Left renal pelvis (tissue), 4 donors: ENCODE results near the gene NHLH1. TPM values are rescaled to one million over a fixed set of nuclear protein-coding genes. Genes with fewer than 3 reads are reported as not detected.

Experiments used
- DNase-seq, 4 donors: peaks; one replicate each; pipeline ENCODE4 v3.0.0-alpha.2; 2013; ENCODE audit warnings: low read depth in 4 of 4, low spot score in 3 of 4
- polyA plus RNA-seq, 4 donors: library from polyadenylated mRNA; unstranded; fragments of 120-200 nt; gene quantifications; one replicate each; pipeline ENCODE4 v1.2.1, GENCODE V29; 2013; ENCODE audit not compliant: insufficient read length in 4 of 4

NHLH1 gene
- polyA plus RNA-seq, 4 donors, result 0.06 to 0.34 (median 0.20) TPM

DNA sequence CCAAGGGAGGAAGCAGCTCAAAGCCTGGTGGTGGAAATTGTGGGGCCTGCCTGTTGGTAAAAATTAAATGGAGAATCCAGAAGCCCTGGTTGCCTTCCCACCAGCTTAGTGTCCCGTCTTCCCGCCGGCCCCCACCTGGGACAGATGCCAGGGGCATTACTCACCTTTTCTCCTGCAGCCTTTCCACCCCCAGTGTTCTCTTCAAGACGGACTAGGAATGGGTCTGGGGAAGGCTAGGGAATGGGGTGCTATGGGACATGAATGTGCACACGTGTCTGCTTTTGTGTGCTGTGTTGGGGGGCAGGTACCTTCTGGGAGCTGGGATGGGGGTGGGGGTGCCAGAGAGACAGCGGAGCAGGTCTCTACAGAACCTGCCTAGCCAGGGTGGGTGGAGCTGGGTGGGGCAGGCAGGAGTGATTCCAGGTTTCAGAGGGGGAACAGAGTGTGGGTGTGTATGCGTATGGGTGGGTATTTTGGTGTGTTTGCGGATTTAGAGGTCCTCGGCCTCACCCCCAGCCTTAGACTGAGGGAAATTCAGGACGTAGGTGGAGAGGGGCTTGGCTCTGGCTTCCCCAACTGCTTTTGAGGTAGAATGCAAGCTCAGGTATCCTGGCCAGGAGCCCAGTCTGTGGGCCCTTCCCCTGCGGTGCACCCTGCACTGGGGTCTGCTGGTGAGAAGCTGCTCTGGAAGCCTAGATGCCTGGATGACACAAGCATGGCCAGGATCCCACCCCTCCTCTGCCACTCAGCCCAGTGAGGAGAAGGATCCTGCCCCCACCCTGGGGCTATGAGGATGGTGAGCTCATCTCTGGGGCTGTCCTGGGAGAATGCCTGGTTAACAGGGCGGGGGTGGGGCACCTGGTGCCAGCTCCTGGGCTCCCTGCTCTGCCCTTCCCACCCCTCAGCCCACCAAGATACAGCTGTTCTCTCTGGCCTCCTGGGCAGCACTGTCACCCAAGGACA is 41.2 kb downstream of the NHLH1 start:
- DNase-seq, result no peak

DNA sequence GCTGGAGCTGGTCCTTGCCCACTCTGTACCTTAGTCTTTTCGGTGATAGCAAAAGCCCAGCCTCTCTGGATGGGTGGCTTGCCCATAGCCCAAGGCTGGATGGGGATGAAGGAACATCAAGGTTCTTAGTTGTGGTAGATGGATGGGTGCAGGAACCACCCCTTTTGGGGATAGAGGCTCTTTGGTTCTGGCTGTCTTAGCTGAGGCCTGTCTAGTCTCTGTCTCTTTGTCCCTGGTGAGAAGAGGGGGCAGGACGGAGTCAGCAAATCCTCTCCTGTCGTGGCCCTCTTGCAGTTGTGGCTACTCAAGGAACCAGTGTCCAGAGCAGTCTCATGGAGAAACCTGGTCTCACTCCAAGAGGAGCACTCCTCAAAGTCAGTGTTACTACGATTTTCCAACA is 42.0 kb downstream of the NHLH1 start:
- DNase-seq, result no peak

DNA sequence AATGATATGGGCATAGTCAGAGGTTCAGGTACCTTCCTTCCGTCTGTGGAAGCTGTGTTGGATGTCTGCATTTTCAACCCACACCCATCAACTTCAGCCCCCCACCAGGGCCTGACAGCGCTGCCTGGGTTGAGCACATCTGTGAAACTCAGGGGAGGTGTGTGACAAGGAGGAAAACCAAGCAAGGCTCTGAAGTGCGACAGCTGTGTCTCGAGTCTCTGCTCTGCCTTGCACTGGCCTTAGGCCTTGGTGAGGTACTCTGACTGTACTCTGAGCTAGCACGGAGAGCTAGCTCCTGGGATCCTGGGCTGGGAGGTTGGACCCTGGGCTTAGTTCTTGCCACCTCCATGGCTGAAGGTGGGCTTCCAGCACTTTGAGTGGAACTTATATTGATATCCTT is 42.6 kb downstream of the NHLH1 start:
- no peak for DNase-seq

DNA sequence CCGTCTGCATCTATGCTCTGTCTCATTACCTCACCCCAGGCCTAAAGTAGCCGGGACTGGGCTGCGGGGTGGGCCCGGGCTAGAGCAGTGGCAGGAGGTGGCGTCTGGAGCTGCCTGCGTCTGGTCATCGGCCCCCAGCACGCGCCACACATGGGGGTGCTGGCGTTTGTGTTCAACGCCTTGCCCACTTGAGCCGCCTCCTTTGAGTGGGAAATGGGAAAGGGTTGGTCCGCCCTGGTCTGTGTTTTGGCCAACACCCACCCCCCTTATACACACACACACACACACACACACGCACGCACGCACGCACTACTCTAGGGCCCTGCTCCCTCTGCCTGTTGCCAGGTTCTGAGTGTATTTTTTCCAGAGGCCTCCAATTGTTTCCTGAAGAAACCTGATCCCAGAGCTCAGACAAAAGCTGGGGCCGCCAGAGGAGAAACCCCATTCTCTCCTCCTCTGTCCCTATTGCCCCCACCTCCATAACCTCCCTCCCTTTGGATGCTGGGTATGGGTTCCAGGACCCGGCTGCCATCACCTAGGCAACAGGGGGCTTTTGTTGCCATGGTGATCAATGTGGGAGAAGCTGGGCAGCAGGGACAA is 43.6 kb downstream of the NHLH1 start:
- DNase-seq, result no peak

DNA sequence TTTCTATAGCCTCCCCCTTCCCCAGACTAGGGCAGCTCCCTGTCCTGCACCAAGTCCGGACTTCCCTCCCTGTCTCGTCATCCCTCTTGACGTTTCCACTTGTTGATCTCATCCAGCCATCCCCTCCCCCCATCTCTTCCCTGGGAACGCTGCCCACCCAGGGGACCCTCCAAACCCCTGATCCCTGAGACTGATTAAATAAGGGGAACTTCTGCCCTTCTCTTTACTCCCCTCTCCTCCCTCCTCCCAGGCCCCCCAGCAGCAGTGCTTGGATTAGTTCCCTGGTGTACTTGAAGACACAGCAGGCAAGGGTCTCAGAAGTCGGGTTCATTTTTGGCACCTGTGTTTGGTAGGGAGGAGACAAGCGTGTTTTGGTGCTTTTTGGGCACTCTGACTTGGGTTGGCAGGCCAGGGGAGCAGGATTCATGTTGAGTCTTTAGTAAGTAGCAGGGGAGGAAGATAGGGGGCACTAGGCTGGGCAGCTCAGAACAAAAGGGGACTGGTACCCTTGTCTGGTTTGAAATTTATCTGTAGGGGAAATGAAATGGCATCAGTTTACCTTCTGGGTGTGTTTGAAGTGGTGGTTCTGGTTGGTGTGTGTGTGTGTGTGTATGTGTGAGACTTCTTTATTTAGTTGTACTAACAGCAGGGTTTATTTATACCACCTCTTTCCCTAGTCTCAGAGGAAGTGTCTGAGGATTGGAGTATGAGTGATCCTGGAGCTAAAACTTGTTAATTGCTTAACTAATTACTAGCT is 44.6 kb downstream of the NHLH1 start:
- no peak for DNase-seq

DNA sequence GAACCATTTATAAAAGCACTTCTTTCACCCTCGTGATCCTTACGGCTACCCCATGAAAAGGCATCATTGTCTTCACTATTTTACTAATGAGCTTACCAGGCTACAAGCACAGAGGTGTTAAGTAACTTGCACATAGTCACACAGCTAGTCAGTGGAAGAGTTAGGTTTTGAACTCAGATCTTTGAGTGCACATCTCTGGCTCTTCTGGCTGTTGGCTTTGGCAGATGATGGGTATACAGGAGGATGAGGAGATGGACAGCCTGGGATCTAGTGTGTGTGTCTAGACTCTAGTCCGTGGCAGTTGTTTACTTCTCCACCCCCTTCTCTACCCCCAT is 45.1 kb downstream of the NHLH1 start:
- no peak for DNase-seq

DNA sequence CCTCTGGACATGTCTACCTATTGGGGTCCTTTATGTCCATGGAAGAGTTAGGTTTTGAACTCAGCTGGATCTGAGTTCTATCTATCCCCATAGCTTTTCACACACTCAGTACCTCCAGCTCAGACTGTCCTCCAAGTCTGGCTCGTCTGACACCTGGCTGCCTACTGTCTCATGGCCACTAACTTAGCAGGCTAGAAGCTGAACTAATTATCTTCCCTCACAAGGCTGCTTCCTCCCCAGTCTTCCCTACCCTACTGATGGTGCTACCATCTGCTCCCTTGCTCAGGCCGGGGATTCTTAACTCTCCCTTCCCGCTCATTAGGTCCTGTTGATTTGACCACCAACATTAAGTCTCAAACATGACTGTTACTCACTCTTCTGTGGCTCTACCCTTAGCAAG is 46.8 kb downstream of the NHLH1 start:
- no peak for DNase-seq

DNA sequence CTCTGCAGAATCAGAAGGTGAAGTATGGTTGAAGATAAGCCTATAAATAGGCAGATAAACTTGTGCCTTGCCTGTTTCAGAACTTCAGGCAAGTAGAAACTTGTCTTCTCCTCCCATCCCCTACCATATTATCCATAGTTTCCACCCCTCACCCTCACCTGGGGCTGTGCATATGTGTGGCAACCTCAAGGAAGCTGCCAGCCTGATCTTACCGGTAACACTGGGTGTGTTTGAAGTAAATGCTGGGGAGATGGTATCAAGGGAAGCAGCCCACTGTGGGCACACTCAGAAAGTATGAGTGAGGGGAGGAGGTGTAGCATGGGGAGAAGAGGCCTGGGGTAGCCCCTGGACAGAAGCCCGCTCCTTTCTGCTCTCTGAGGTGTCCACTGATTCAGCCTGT is 48.0 kb downstream of the NHLH1 start:
- no peak for DNase-seq

DNA sequence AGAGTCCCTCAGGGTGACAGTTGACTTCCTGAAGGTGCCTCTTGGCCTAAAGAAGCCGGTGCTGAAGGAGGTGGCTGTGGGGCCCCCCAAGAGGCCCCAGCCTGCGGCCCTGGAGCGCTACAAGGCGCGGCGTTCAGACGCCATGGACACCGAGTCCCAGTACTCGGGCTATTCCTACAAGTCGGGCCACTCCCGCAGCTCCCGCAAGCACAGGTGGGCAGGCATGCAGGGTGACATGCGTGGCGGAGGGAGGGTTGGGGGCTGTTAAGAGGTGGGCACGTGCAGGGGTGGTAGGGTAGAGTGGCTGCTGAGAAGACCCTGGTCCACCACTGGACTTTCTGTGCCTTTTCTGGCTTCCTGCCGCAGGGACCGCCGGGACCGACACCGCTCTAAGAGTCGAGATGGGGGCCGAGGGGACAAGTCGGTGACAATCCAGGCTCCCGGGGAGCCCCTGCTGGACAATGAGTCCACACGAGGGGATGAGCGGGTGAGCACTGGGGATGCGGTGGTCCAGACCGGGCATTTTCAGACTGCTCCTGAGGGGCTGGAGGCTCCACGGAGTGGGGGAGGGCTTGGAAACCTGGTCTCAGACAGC is 48.9 kb downstream of the NHLH1 start:
- no peak for DNase-seq

DNA sequence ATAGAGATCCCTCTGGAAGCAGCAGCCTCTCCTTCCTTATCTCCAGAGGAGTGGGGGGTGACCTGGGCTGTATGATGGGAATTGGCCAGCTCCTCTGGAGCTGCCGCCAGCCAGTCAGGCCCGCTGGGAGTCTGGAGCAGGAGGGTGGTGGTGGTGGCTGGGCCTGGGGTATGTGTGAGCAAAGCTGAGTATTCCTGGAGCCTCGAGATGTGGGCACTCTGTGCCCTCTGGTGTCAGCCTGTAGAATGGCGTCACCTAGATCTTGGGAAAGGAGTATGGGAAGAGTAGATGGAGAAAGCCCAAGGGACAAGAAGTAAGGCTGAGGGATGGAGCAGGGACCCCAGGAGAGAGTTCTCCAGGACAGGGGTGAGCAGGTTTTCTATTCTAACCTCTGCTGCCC is 49.5 kb downstream of the NHLH1 start:
- no peak for DNase-seq

DNA sequence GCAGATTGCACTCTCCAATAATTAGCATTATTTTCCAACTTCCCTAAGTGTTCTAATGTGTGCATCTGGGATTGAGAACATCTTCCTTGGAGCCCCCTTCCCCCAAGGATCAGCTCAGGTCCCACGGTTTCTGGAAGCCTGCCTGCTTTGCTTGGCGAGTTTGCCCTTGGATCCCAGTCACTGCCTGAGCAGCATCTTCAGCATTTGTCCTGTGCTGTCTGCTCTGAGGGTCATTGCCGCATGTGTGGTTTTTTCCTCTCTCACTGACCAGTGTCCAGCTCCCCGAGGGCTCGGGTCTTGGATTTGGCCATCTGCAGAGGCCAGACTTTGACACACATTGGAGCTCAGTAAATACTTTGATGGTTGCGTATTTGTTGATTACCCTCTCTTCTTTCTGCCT is 51.6 kb downstream of the NHLH1 start:
- no peak for DNase-seq

DNA sequence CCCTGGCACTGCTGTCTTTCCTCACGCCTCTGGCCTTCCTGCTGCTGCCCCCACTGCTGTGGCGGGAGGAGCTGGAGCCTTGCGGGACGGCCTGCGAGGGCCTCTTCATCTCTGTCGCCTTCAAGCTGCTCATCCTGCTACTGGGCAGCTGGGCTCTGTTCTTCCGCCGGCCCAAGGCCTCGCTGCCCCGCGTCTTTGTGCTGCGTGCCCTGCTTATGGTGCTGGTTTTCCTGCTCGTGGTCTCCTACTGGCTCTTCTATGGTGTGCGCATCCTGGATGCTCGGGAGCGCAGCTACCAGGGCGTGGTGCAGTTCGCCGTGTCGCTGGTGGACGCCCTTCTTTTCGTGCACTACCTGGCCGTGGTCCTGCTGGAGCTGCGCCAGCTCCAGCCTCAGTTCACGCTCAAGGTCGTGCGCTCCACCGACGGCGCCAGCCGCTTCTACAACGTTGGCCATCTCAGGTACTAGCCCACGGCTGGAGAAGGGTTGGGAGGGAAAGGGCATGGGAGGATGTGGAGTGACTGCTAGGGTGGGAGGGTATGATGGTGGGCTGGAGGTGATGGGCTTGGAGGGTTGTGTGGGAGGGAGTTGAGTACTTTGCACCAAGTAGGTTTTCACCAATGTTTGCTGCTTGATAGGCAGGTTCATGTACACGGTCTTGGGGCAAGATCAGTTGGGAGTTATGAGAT is 52.4 kb downstream of the NHLH1 start:
- no peak for DNase-seq

DNA sequence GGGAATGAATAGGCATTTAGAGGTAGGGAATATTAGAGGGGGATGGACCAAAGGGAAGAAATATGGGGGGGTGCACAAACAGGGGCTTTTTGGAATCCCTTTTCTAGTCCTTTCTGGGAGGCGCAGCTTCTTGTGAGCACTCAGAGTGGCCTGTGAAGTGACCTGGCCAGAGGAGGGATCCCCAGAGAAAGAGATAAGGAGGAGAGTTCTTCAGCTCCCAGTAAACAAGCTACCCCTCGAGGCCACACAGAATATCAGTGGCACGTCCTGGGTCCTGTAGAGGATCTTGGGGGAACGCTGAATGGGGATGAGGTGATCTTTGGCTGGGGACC is 52.9 kb downstream of the NHLH1 start:
- no peak for DNase-seq

DNA sequence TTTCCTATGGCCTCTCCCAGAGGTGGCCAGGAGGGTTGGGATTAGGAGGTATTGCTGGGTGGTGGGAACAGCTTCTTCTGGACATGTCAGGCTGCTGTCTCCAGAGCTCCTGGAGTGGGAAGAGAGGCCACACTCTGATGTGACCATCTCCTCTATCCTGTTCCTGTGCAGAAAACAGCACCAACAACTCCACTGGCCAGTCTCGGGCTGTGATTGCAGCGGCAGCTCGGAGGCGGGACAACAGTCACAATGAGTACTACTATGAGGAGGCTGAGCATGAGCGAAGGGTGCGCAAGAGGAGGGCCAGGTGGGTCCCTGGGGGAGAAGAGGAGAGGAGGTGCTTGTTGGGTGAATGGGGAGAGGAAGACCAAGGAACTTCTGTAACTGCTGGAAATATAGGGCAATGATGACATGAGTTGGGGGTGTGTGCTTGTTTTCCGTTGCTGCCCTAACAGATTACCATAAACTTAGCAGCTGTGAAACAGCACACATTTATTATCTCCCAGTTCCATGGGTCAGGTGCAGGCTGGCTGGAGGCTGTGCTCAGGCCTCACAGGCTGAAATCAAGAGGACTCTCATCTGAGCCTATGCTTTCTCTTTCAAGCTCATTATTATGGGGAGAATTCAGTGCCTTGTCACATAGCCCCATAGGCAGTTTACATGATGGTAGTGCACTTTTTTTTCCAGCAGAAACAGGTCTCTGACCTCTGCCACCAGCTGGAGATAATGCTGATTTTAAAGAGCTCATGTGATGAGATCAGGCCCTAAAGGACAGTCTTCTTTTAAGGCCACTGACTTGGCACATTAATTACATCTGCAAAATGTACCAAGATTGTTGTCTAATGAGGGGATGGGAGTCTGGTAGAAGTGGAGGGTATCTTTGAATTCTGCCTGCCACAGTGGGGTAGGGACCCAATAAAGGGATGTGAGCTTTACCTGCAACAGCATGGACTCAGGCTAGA is 54.3 kb downstream of the NHLH1 start:
- no peak for DNase-seq

DNA sequence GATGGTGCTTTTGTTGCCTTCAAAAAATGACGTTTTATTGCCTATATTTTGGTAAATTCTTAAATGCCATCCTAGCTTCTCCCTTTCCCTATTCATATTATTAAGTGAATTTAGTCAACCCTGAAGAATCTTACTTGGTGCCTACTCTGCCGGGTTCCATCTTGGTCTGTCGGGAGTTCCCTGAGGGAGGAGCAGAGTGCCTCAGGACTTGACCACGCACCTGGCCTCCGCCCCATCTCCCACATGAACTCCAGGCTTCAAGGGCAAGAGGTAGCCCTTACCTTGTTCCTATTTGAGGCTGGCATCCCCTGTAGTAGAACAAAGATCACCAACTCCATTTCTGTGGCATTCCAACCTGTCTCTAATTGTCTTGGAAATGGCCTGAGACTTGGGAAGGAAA is 55.0 kb downstream of the NHLH1 start:
- no peak for DNase-seq

Other genes starting within 250 kb of the NHLH1 start
- 1 to 10 TPM in 1 of 4 donors, under 1 TPM in 2, not detected in 1; 0.12 to 1.6 (median 0.37) TPM for gene ATP1A4, start 215.5 kb upstream of the NHLH1 start, polyA plus RNA-seq
- under 1 TPM; 0.17 to 0.68 (median 0.34) TPM for gene CASQ1, start 176.5 kb upstream of the NHLH1 start, polyA plus RNA-seq
- 100 to 1,000 TPM in 3 of 4 donors, 10 to 100 TPM in 1; 91.6 to 142 (median 122) TPM for gene PEA15, start 161.7 kb upstream of the NHLH1 start, polyA plus RNA-seq
- gene DCAF8, start 104.5 kb upstream of the NHLH1 start, polyA plus RNA-seq, result 100 to 1,000 TPM; 133 to 272 (median 213) TPM
- gene PEX19, start 81.9 kb upstream of the NHLH1 start, polyA plus RNA-seq, result 10 to 100 TPM; 63.4 to 90.0 (median 85.5) TPM
- gene COPA, start 23.8 kb upstream of the NHLH1 start, polyA plus RNA-seq, result 100 to 1,000 TPM; 143 to 177 (median 162) TPM
- gene NCSTN, start 23.7 kb upstream of the NHLH1 start, polyA plus RNA-seq, result 100 to 1,000 TPM; 116 to 173 (median 147) TPM
- 10 to 100 TPM; 25.6 to 38.9 (median 35.4) TPM for gene VANGL2, start 33.5 kb downstream of the NHLH1 start, polyA plus RNA-seq
- gene SLAMF6, start 156.2 kb downstream of the NHLH1 start, polyA plus RNA-seq, result under 1 TPM; 0.06 to 0.37 (median 0.15) TPM
- 1 to 10 TPM in 2 of 4 donors, under 1 TPM in 2; 0.80 to 2.0 (median 1.2) TPM for gene CD84, start 212.4 kb downstream of the NHLH1 start, polyA plus RNA-seq